HG03095 (cell line): Measurements from ENCODE around the gene ALDH1L1.
"Not testable (repeated sequence)": the region's sequence is repeated elsewhere in the genome, so short reads cannot be mapped to it uniquely, and the experiment has no call there.

Experiments used
- ATAC-seq: cut with Tn5 transposase; IDR thresholded peaks from one replicate; pipeline ENCODE4 v1.9.1; 2021; ENCODE audit warnings: moderate library complexity; ENCODE audit not compliant: unreplicated experiment

Gene ALDH1L1

GRCh38 chr3:126108676-126109050, 71.7 kb downstream of the ALDH1L1 start:
- no peak for ATAC-seq

DNA sequence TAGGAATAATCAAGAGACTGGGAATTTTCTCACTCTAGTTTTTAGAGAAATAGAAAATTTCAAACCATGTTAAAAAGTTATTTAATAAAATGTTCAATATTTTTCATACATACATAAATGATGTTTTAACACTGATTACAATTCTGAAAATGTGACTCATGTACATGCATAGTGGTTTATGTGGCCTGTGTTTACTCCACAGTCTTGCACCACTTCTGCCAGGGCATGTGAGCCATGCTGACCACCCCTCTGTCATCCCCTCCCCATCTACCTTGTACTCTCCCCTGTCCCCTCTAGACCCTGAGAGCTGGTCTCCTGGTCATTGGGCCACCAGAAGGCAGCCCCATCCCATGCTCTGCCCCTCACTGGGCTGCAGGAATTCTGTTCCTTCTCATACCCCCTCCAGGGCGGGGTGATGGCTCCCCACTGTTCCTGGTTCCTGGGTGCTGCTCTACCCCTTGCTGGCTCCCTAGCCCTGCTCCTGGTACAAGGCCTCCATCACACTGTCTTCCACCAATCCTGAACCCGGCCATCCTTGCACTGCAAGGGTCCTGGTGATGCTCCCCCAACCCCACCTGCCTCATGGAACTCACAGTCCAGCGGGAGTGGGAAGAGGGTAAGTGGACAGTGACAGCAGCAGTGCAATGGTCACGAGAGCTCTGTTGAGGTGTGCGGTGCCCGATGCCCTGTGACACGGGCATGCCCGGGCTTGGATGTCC, 72.3 kb downstream of the ALDH1L1 start:
- ATAC-seq = no peak

DNA sequence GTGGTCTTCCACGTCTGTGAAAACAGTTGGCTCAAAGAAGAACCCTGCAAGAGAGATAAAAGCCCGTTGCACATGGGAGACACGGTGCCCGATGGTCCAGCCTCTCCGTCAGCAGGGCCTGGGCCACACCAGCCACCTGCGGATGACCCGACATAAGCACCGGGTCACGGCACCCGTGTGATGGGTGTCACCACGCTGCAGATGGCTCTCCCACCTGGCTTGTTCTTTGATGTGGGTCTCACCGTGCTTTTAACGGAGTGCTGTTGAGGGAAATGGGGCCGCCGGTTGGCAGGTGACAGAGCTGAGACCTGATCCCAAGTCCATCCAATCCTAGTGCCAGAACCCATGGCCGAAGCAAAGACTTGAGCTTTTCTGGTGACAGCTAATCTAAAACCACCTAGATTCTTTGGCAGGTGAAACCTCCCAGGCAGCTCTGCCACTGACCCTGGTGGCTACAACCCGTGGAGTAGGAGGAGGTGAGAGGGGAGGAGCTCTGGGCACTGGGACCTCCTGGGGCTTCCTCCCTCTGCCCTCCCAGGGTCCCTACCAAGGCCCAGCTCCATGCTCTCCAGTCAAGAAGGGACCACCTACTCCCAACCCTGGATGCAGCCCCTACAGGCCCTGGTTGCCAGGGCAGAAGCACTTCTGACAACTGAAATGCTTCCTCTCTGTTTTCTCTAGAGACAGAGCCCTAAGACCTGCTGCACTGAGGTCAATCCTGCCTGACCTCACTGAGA, 73.0 kb downstream of the ALDH1L1 start:
- no peak for ATAC-seq

GRCh38 chr3:126106336-126107202, 73.8 kb downstream of the ALDH1L1 start:
- no peak for ATAC-seq

DNA sequence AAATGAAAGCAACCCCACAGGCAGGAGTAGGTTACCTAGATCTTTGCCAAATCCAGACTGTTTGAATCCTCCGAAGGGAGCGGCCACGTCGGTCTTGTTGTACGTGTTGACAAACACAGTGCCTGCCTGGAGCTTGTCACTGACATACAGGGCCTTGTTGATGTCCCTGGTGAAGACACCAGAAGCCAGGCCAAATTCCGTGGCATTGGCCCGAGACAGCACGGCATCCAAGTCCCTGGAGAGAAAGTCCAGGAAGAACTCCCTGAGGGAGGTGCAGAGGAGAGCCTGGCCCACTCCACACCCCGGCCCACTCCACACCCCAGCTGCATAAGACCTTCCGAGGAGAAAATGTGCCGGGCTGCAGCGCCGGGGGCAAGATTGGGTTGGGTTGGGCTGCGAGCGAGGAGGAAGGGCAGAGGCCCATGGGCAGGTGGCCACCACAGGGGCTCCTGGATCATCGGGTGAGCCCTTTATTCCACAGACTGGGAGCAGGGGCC, 74.6 kb downstream of the ALDH1L1 start:
- ATAC-seq = no peak

DNA sequence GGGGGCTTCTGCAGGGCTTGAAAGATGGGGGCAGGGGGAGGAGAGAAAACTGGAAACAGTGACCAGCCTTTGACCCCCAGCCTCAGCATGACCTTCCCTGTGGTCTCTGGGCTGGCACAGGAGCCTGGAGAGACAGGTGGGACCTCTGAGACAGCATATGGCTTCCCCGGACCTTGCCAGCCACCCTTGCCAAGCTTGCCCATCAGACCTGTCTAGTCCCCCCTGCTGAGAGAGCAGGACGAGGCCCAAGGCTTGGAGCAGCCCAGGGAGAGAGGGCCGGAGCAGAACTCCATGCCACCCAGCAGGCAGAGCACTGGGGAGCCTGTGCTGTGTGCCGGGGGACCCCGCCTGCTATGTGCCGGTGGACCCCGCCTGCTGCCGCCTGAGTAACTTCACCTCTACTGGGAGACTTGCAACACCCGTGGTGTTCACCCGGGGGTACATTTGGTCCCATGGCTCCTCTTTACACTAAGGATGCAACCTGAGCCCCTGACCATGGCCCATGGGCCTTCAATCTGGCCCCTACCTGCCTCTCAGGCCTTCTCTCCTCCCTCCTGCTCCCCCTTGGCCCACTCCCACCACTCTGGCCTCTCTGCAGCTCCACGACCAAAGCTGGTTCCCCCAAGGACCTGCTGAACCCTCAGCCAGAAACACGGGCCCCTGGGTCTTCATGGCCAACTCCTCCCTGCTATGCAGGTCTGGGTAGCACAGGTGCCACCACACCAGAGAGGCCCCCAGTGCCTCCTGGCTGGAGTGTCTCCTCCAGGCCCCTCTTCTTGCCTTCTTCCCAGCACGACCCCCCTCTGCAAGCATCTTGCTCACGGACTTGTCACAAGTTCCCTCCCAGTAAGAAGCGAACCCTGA, 75.4 kb downstream of the ALDH1L1 start:
- no peak for ATAC-seq

- ATAC-seq = no peak
Measured at GRCh38 chr3:126104028-126104635, 76.3 kb downstream of the ALDH1L1 start.

- ATAC-seq = no peak
Measured at GRCh38 chr3:126103121-126104027, 77.0 kb downstream of the ALDH1L1 start.

- ATAC-seq = no peak
Measured at GRCh38 chr3:126102530-126102951, 77.8 kb downstream of the ALDH1L1 start.

GRCh38 chr3:126102011-126102410, 78.4 kb downstream of the ALDH1L1 start:
- ATAC-seq = no peak

GRCh38 chr3:126101521-126101982, 78.8 kb downstream of the ALDH1L1 start:
- ATAC-seq = no peak

DNA sequence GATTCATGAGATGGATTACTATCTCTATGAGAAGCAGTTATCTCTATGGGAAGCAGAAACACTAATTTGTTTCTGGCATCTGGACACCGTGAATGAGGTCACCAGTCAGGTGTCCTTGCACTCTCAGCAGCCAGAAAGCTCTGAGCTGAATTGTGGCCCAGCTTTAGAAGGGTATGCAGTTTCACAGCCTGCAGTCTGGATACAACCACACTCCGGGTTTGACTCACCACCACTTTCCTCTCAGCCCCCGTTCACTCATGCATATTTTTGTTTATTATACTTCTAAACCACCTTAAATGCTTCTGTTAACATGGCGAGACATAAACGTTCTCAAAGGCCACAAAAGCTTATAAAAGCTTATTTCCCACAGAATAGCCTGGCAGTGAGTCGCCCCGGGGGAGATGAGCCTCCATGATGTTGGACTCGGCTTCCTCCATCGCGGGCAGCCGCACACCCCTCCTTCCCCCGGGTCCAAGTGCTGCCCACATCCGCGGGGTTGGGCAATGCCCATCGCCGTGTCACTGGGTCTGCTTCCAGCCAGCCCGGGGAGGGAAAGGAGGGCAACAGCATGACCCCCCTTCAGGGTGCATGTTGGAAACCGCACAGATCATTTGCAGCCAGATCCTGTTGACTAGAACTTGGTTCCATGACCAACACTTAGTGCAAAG, 79.6 kb downstream of the ALDH1L1 start:
- no peak for ATAC-seq

- ATAC-seq = no peak
Measured at GRCh38 chr3:126100269-126100633, 80.1 kb downstream of the ALDH1L1 start.

GRCh38 chr3:126098391-126098858, 82.0 kb downstream of the ALDH1L1 start:
- ATAC-seq = no peak

DNA sequence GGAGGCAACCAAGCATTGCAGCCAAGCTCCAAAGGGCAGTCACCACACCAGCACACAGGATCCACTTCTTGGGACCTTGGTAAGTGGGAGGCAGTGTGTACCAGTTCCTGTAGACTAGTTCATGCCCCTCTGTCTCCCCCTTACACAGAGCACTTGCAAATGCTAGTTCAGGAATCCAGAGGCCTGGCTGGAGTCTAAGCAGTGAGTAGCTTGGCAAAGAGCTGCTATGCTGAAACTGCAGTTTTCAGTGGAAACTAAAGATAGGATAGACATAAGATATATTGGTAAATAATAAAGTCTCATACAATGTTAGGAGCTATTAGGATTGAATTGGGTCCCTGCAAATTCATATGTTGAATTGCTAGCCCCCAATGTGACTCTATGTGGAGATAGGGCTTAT, 82.6 kb downstream of the ALDH1L1 start:
- ATAC-seq = no peak

- not testable (repeated sequence) for ATAC-seq
Measured at GRCh38 chr3:126096274-126096673, 84.1 kb downstream of the ALDH1L1 start.

GRCh38 chr3:126092128-126092527, 88.3 kb downstream of the ALDH1L1 start:
- not testable (repeated sequence) for ATAC-seq

- no peak for ATAC-seq
Measured at GRCh38 chr3:126087552-126088175, 92.7 kb downstream of the ALDH1L1 start.
